Right lung (tissue), 10 donors: ENCODE results near the gene PCBP1. TPM values are rescaled to one million over a fixed set of nuclear protein-coding genes. Genes with fewer than 3 reads are reported as not detected.
"Not testable (repeated sequence)": the region's sequence is repeated elsewhere in the genome, so short reads cannot be mapped to it uniquely, and the experiment has no call there.

Source experiments
- DNase-seq, 2 donors: peaks; one replicate each; pipeline ENCODE4 v3.0.0-alpha.2; 2013
- long read RNA-seq, 8 donors: transcript quantifications; one replicate each; lab custom pipeline, GENCODE V29; 2026
- polyA plus RNA-seq, 5 donors: library from polyadenylated mRNA; unstranded; fragments of 120-200 nt; gene quantifications; one replicate each; pipeline versions ENCODE4 v1.2.1 to v1.2.3, GENCODE V29; 2013; ENCODE audit warnings: inconsistent platforms in 1 of 5, low replicate concordance in 1 of 5; ENCODE audit not compliant: insufficient read length in 5 of 5, insufficient read depth in 1 of 5

Gene PCBP1
- polyA plus RNA-seq = 100 to 1,000 TPM; 160 to 295 (median 193) TPM
- long read RNA-seq, donor 1, transcript PCBP1-201 (1 exons, 1,750 nt) = major isoform, 535 of 535 reads
- long read RNA-seq, donor 1, partial matches to known transcripts = 0 of 535 reads
- long read RNA-seq, donor 1, other reads (novel, unspliced or antisense) = 0 of 535 reads
- long read RNA-seq, donor 2, transcript PCBP1-201 (1 exons, 1,750 nt) = major isoform, 262 of 262 reads
- long read RNA-seq, donor 2, partial matches to known transcripts = 0 of 262 reads
- long read RNA-seq, donor 2, other reads (novel, unspliced or antisense) = 0 of 262 reads
- long read RNA-seq, donor 3, transcript PCBP1-201 (1 exons, 1,750 nt) = major isoform, 391 of 391 reads
- long read RNA-seq, donor 3, partial matches to known transcripts = 0 of 391 reads
- long read RNA-seq, donor 3, other reads (novel, unspliced or antisense) = 0 of 391 reads
- long read RNA-seq, donor 4, transcript PCBP1-201 (1 exons, 1,750 nt) = major isoform, 305 of 305 reads
- long read RNA-seq, donor 4, partial matches to known transcripts = 0 of 305 reads
- long read RNA-seq, donor 4, other reads (novel, unspliced or antisense) = 0 of 305 reads
- long read RNA-seq, donor 5, transcript PCBP1-201 (1 exons, 1,750 nt) = major isoform, 524 of 524 reads
- long read RNA-seq, donor 5, partial matches to known transcripts = 0 of 524 reads
- long read RNA-seq, donor 5, other reads (novel, unspliced or antisense) = 0 of 524 reads
- long read RNA-seq, donor 6, transcript PCBP1-201 (1 exons, 1,750 nt) = major isoform, 539 of 539 reads
- long read RNA-seq, donor 6, partial matches to known transcripts = 0 of 539 reads
- long read RNA-seq, donor 6, other reads (novel, unspliced or antisense) = 0 of 539 reads
- long read RNA-seq, donor 7, transcript PCBP1-201 (1 exons, 1,750 nt) = major isoform, 454 of 454 reads
- long read RNA-seq, donor 7, partial matches to known transcripts = 0 of 454 reads
- long read RNA-seq, donor 7, other reads (novel, unspliced or antisense) = 0 of 454 reads
- long read RNA-seq, donor 8, transcript PCBP1-201 (1 exons, 1,750 nt) = major isoform, 169 of 169 reads
- long read RNA-seq, donor 8, partial matches to known transcripts = 0 of 169 reads
- long read RNA-seq, donor 8, other reads (novel, unspliced or antisense) = 0 of 169 reads

- peak; percentile 94 to 96 for DNase-seq
Measured at GRCh38 chr2:70086838-70087701, at the start of gene PCBP1. TSS of gene PCBP1 (plus strand) at chr2:70087477. CDS start at chr2:70087744, 267 bp downstream.

- DNase-seq = no peak
Measured at GRCh38 chr2:70039366-70039765, 47.9 kb upstream of the PCBP1 start.

GRCh38 chr2:70041663-70042062, 45.6 kb upstream of the PCBP1 start:
- DNase-seq = no peak

- no peak for DNase-seq
Measured at GRCh38 chr2:70042246-70042645, 45.0 kb upstream of the PCBP1 start.

- DNase-seq = no peak
Measured at GRCh38 chr2:70043252-70043875, 43.9 kb upstream of the PCBP1 start.

GRCh38 chr2:70044290-70045040, 42.8 kb upstream of the PCBP1 start:
- no peak for DNase-seq

GRCh38 chr2:70045405-70045804, 41.9 kb upstream of the PCBP1 start:
- DNase-seq = no peak

GRCh38 chr2:70045932-70046331, 41.3 kb upstream of the PCBP1 start:
- DNase-seq = no peak

- DNase-seq = no peak
Measured at GRCh38 chr2:70046534-70046933, 40.7 kb upstream of the PCBP1 start.

- DNase-seq = no peak
Measured at GRCh38 chr2:70047451-70047850, 39.8 kb upstream of the PCBP1 start.

GRCh38 chr2:70049255-70049654, 38.0 kb upstream of the PCBP1 start:
- DNase-seq = no peak

- no peak for DNase-seq
Measured at GRCh38 chr2:70050631-70051425, 36.4 kb upstream of the PCBP1 start.

GRCh38 chr2:70055259-70055658, 32.0 kb upstream of the PCBP1 start:
- DNase-seq = not testable (repeated sequence)

GRCh38 chr2:70061317-70061716, 26.0 kb upstream of the PCBP1 start:
- no peak for DNase-seq

GRCh38 chr2:70062270-70062669, 25.0 kb upstream of the PCBP1 start:
- DNase-seq = no peak

- no peak for DNase-seq
Measured at GRCh38 chr2:70068119-70068518, 19.2 kb upstream of the PCBP1 start.

GRCh38 chr2:70069049-70069448, 18.2 kb upstream of the PCBP1 start:
- no peak for DNase-seq

- peak; percentile 71 to 78 for DNase-seq
Measured at GRCh38 chr2:70070542-70071268, 16.6 kb upstream of the PCBP1 start.
